Measurements from ENCODE around the gene PDXP. TPM values are rescaled to one million over a fixed set of nuclear protein-coding genes. Genes with fewer than 3 reads are reported as not detected.
A peak's percentile ranks its signal among the peaks of the same experiment; 100 is the strongest.

Gene PDXP
- total and polyA plus RNA-seq, 9 of the 15 experiments (the other 6 are each of a cell fraction or from before 2014, with no cell fraction given), result 7.9 to 54.2 (median 38.8) TPM

GRCh38 chr22:37661160-37661924, 2.8 kb downstream of the PDXP start (continued):
- TF ChIP-seq CUX1 (CRISPR knock-in tag; IDR thresholded peaks at IDR 0.05), result no peak
- TF ChIP-seq RBM15 (IDR thresholded peaks at IDR 0.05; ENCODE audit: insufficient read depth, low read length), result no peak
- TF ChIP-seq CREM (IDR thresholded peaks at IDR 0.05; ENCODE audit: low read depth), result peak; percentile 71
- no peak for TF ChIP-seq MIER1 (IDR thresholded peaks at IDR 0.05; ENCODE audit: low read depth)
- TF ChIP-seq DPF2 (IDR thresholded peaks at IDR 0.05), result peak; percentile 28; the same call in 1 of the 2 replicates
- TF ChIP-seq ZBTB5 (IDR thresholded peaks at IDR 0.05), result no peak
- TF ChIP-seq SAFB (IDR thresholded peaks at IDR 0.05; ENCODE audit: borderline replicate concordance, low read depth, low read length), result no peak
- TF ChIP-seq RAD21 (CRISPR knock-in tag; conservative IDR thresholded peaks at IDR 0.05 in 1 of 2, IDR thresholded peaks at IDR 0.05 in 1 of 2), result peak; percentile 36 to 65
- no peak for TF ChIP-seq SIN3A (IDR thresholded peaks at IDR 0.05; ENCODE audit: borderline replicate concordance in 2 of 2, control insufficient read depth in 1 of 2, low read depth in 2 of 2, low read length in 2 of 2)
- no peak for TF ChIP-seq ZNF77 (CRISPR knock-in tag; IDR thresholded peaks at IDR 0.05)
- TF ChIP-seq ATF1 (CRISPR knock-in tag; IDR thresholded peaks at IDR 0.05), result no peak
- peak; percentile 84 for TF ChIP-seq ATF1 (tag; IDR thresholded peaks at IDR 0.05)
- TF ChIP-seq ARID3A (IDR thresholded peaks at IDR 0.05; ENCODE audit: borderline replicate concordance, low read depth, low read length), result no peak
